ENCODE results near the gene DNHD1.
A peak's percentile ranks its signal among the peaks of the same experiment; 100 is the strongest.

Gene DNHD1

DNA sequence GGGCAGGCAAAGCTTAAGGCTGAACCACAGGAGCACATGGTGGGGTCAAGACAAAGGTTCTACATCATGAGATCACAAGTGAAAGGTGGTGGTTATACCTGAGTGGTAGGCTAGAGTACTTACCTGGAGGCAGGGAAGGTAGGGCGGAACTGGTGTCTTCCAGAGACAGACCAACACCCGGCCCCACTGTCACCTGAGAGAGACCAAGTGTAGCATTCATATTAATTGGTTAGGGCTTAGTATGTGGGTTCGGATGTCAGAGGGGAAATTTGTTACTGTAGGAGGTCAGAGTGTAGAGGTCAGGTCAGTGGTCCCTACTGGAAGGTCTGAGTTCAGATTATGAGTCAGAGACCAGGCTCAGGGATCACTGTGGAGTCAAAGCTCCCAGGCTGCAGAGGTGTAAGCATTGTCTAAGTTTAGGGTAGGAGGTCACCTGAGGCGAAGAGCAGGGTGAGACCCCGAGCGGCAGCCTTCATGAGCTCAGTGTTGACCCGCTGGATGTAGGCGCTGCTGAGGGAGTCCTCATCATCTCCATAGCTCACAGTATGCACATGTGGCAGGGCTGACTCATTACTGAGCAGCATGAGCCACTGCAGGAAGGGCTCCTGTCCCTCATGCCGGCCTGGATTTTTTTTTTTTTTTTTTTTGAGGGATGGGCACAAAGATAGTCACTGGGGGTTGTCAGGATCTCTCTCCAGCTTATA is 119.0 kb downstream of the DNHD1 start:
- no peak for DNase-seq

- no peak for DNase-seq
Measured at GRCh38 chr11:6616596-6617250, 119.6 kb downstream of the DNHD1 start.

DNA sequence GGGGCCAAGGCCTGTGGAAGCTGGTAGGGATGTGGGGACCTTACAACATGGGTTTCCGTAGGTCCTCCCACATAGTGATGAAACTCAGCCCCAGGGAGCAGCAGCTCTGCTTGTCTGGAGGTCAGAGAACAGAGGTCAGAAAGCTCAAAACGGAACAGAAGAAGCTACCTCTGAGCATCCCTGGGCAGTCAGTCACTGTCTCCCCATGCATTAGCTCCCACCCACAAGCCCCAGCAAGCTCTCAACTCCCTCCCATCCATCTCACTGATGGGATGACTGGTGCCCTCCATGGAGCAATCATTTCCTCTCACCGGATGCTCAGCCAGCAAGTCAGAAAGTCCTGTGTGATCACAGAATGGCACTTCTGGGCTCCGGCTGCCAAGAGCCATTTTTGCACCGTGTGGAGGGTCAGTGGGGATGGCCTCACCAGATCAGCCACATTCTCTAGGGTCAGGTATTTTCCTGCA is 120.3 kb downstream of the DNHD1 start:
- DNase-seq, result no peak

- no peak for DNase-seq
Measured at GRCh38 chr11:6618117-6619003, 121.3 kb downstream of the DNHD1 start.

- DNase-seq, result peak; percentile 85
Measured at GRCh38 chr11:6619004-6619745, 122.1 kb downstream of the DNHD1 start, which contains the start of gene TPP1. Gene TPP1 (minus strand): TSS chr11:6619422. CDS start chr11:6619400, 22 bp downstream.

- DNase-seq, result no peak
Measured at GRCh38 chr11:6620636-6621035, 123.6 kb downstream of the DNHD1 start.

All from NCI-H187 treated with DMSO at 0.1 percent for 48 hours (cell line).